Neural cell (in vitro differentiated cells): ENCODE data around the gene CNGA1. TPM values are rescaled to one million over a fixed set of nuclear protein-coding genes. Genes with fewer than 3 reads are reported as not detected.

Source experiments
- H2AFZ ChIP-seq: fragments of 200-600, 300-800 bp; sonication (generic), shearing (Covaris generic); 2 replicates; pipeline ENCODE4 v1.6.0; 2014; ENCODE audit warnings: low read depth, mild to moderate bottlenecking, antibody characterized with exemption, low read length, moderate library complexity
- H3F3A ChIP-seq: fragments of 200-600 bp; shearing (Covaris generic); 2 replicates; pipeline ENCODE4 v1.6.1; 2016; ENCODE audit warnings: mild to moderate bottlenecking, moderate library complexity, mixed read lengths, antibody characterized with exemption, low read length; ENCODE audit not compliant: insufficient read depth, poor library complexity, severe bottlenecking
- H3K27ac ChIP-seq: fragments of 200-600, 300-800 bp; sonication (generic), shearing (Covaris generic); 2 replicates; pipeline ENCODE4 v1.5.1; 2014; ENCODE audit warnings: mild to moderate bottlenecking, low read length, moderate library complexity
- H3K27me3 ChIP-seq: fragments of 300-800, 200-600 bp; sonication (generic), shearing (Covaris generic); 2 replicates; pipeline ENCODE4 v1.6.0; 2014; ENCODE audit warnings: mild to moderate bottlenecking, low read depth, low read length, moderate library complexity; ENCODE audit not compliant: insufficient read depth
- H3K36me3 ChIP-seq: fragments of 300-800, 200-600 bp; sonication (generic), shearing (Covaris generic); 2 replicates; pipeline ENCODE4 v1.5.1; 2014; ENCODE audit warnings: mild to moderate bottlenecking, antibody characterized with exemption, low read length, moderate library complexity; ENCODE audit not compliant: insufficient read depth
- H3K4me2 ChIP-seq: fragments of 300-800, 200-600 bp; sonication (generic), shearing (Covaris generic); 2 replicates; pipeline ENCODE4 v1.6.0; 2014; ENCODE audit warnings: mild to moderate bottlenecking, low read length
- H3K4me3 ChIP-seq: fragments of 300-800, 200-600 bp; sonication (generic), shearing (Covaris generic); 2 replicates; pipeline ENCODE4 v1.5.1; 2014; ENCODE audit warnings: mild to moderate bottlenecking, low read length, moderate library complexity
- H3K79me2 ChIP-seq: fragments of 200-600 bp; shearing (Covaris generic); replicated peaks from 2 replicates; pipeline ENCODE4 v1.6.0; 2014; ENCODE audit warnings: mild to moderate bottlenecking, low read length, moderate library complexity; ENCODE audit not compliant: insufficient read depth
- H3K9ac ChIP-seq: fragments of 300-800, 200-600 bp; sonication (generic), shearing (Covaris generic); 2 replicates; pipeline ENCODE4 v1.6.1; 2016; ENCODE audit warnings: mild to moderate bottlenecking, low read length, mixed read lengths
- H3K9me2 ChIP-seq: fragments of 200-600 bp; shearing (Covaris generic); 2 replicates; pipeline ENCODE4 v1.6.1; 2016; ENCODE audit warnings: mild to moderate bottlenecking, low read length, mixed read lengths; ENCODE audit not compliant: insufficient read depth
- H3K9me3 ChIP-seq: fragments of 200-600, 300-800 bp; sonication (generic), shearing (Covaris generic); 2 replicates; pipeline ENCODE4 v1.6.1; 2016; ENCODE audit warnings: mild to moderate bottlenecking, mixed run types, low read length, moderate library complexity, mixed read lengths
- H4K20me1 ChIP-seq: fragments of 200-600 bp; shearing (Covaris generic); 2 replicates; pipeline ENCODE4 v1.6.1; 2016; ENCODE audit warnings: mild to moderate bottlenecking, mixed run types; ENCODE audit not compliant: insufficient read depth
- CTCF ChIP-seq: fragments of 450-650 bp; IDR thresholded peaks from 2 replicates; pipeline ENCODE4 v1.5.1; 2014; ENCODE audit warnings: antibody characterized with exemption, mild to moderate bottlenecking, moderate library complexity; ENCODE audit not compliant: poor library complexity, severe bottlenecking
- EP300 ChIP-seq: fragments of 450-650 bp; conservative IDR thresholded peaks from 2 replicates; pipeline ENCODE4 v1.6.1; 2014; ENCODE audit warnings: antibody characterized with exemption, mild to moderate bottlenecking, moderate library complexity; ENCODE audit not compliant: poor library complexity, severe bottlenecking
- EZH2 ChIP-seq: fragments of 200-600, 300-800 bp; shearing (Covaris generic), sonication (generic); IDR thresholded peaks from 2 replicates; pipeline ENCODE4 v1.6.1; 2014; ENCODE audit warnings: antibody characterized with exemption, low read length, borderline replicate concordance, mild to moderate bottlenecking; ENCODE audit not compliant: insufficient read depth, poor library complexity, severe bottlenecking
- MXI1 ChIP-seq: fragments of 450-650 bp; conservative IDR thresholded peaks from 2 replicates; pipeline ENCODE4 v1.6.1; 2014; ENCODE audit warnings: antibody characterized with exemption, mild to moderate bottlenecking; ENCODE audit not compliant: poor library complexity, severe bottlenecking
- POLR2AphosphoS5 ChIP-seq: IDR thresholded peaks from 2 replicates; pipeline ENCODE4 v1.6.1; 2012
- RAD21 ChIP-seq: fragments of 450-650 bp; conservative IDR thresholded peaks from 2 replicates; pipeline ENCODE4 v1.6.1; 2014; ENCODE audit warnings: antibody characterized with exemption, mild to moderate bottlenecking, moderate library complexity
- REST ChIP-seq: IDR thresholded peaks from 2 replicates; pipeline ENCODE4 v1.6.1; 2012; ENCODE audit warnings: borderline replicate concordance
- SMC3 ChIP-seq: fragments of 450-650 bp; conservative IDR thresholded peaks from 2 replicates; pipeline ENCODE4 v1.6.1; 2014; ENCODE audit warnings: antibody characterized with exemption, mild to moderate bottlenecking, moderate library complexity; ENCODE audit not compliant: poor library complexity
- TAF1 ChIP-seq: IDR thresholded peaks from 2 replicates; pipeline ENCODE4 v1.6.1; 2012; ENCODE audit warnings: low read depth
- polyA plus RNA-seq: library from polyadenylated mRNA; depleted of rRNA; stranded (reverse); fragments of >200 nt; gene quantifications from 2 replicates; pipeline ENCODE4 v1.2.3, GENCODE V29; 2014

CNGA1 gene
- polyA plus RNA-seq, 1 donor from 2014 or later, result not detected

- H3F3A ChIP-seq, result no peaks in the 10 kb centered on the region
- no peaks in the 10 kb centered on the region for H3K79me2 ChIP-seq
- no peaks in the 10 kb centered on the region for H4K20me1 ChIP-seq
- no peak overlapping the region for H3K4me2 ChIP-seq
- no peak for TF ChIP-seq EP300
- TF ChIP-seq TAF1, result no peak
- no peak overlapping the region for H3K9ac ChIP-seq
- no peaks in the 10 kb centered on the region for H3K27me3 ChIP-seq
- H3K9me2 ChIP-seq, result no peaks in the 10 kb centered on the region
- no peak overlapping the region for H3K27ac ChIP-seq
- H2AFZ ChIP-seq, result no peak overlapping the region
- H3K9me3 ChIP-seq, result no peaks in the 10 kb centered on the region
- no peak overlapping the region for H3K4me3 ChIP-seq
- no peaks in the 10 kb centered on the region for H3K36me3 ChIP-seq
These were observed 22.2 kb upstream of the CNGA1 start for GRCh38 chr4:48038666-48039065.

DNA sequence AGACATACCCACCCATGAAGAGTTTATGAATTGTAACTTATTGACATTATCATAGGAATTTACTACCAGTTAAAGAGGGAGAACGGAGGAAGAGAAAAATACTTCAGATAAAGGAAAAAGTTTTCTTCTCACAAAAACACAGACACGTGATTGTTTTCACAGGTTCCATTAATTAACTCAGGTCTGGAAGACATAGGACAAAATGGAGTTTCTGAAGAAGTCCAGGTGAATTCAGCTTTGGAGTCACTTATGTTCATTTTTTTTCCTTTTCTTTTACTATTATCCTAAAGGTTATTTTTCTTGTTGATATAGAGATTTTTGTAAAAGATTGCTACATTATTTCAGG, 20.6 kb upstream of the CNGA1 start:
- no peaks in the 10 kb centered on the region for H4K20me1 ChIP-seq
- TF ChIP-seq MXI1, result no peak
- no peak for TF ChIP-seq REST
- TF ChIP-seq CTCF, result no peak
- no peak for TF ChIP-seq EP300
- TF ChIP-seq POLR2AphosphoS5, result no peak
- TF ChIP-seq TAF1, result no peak
- TF ChIP-seq RAD21, result no peak
- TF ChIP-seq EZH2, result no peak
- TF ChIP-seq SMC3, result no peak
- no peaks in the 10 kb centered on the region for H3F3A ChIP-seq

GRCh38 chr4:48035952-48036351, 19.5 kb upstream of the CNGA1 start:
- H4K20me1 ChIP-seq, result no peaks in the 10 kb centered on the region
- H3K9me2 ChIP-seq, result no peaks in the 10 kb centered on the region
- no peak overlapping the region for H3K9ac ChIP-seq
- no peak overlapping the region for H3K27ac ChIP-seq
- no peaks in the 10 kb centered on the region for H3K36me3 ChIP-seq
- no peak overlapping the region for H3K4me2 ChIP-seq
- TF ChIP-seq RAD21 (no peak), POLR2AphosphoS5 (no peak), REST (no peak), CTCF (no peak), EP300 (no peak), TAF1 (no peak), EZH2 (no peak), MXI1 (no peak), SMC3 (no peak)
- no peaks in the 10 kb centered on the region for H3F3A ChIP-seq
- H3K79me2 ChIP-seq, result no peaks in the 10 kb centered on the region
- H3K9me3 ChIP-seq, result no peaks in the 10 kb centered on the region
- no peaks in the 10 kb centered on the region for H3K27me3 ChIP-seq
- H2AFZ ChIP-seq, result no peak overlapping the region
- no peak overlapping the region for H3K4me3 ChIP-seq

More for the DNA sequence above, 20.6 kb upstream of the CNGA1 start:
- no peak overlapping the region for H2AFZ ChIP-seq
- H3K9me2 ChIP-seq, result no peaks in the 10 kb centered on the region
- no peaks in the 10 kb centered on the region for H3K27me3 ChIP-seq
- no peak overlapping the region for H3K4me3 ChIP-seq
- H3K9me3 ChIP-seq, result no peaks in the 10 kb centered on the region
- no peaks in the 10 kb centered on the region for H3K79me2 ChIP-seq
- H3K4me2 ChIP-seq, result no peak overlapping the region
- no peak overlapping the region for H3K27ac ChIP-seq
- H3K9ac ChIP-seq, result no peak overlapping the region
- H3K36me3 ChIP-seq, result no peaks in the 10 kb centered on the region
